Liver (tissue), 3 donors: ENCODE results near the gene THADA.

Experiments
- EGR1 ChIP-seq, 2 donors: IDR thresholded peaks; 2 replicates each; pipeline ENCODE4 v1.6.1; 2016 to 2018; ENCODE audit warnings: antibody characterized with exemption in 2 of 2, low read depth in 2 of 2
- FOXA1 ChIP-seq: IDR thresholded peaks from 2 replicates; pipeline ENCODE4 v1.6.1; 2016; ENCODE audit warnings: antibody characterized with exemption
- GABPA ChIP-seq, 2 donors: IDR thresholded peaks in 1 of 2; conservative IDR thresholded peaks in 1 of 2; 2 replicates each; pipeline ENCODE4 v1.6.1; 2016; ENCODE audit warnings: antibody characterized with exemption in 2 of 2, mild to moderate bottlenecking in 1 of 2, moderate library complexity in 1 of 2
- HNF4G ChIP-seq: IDR thresholded peaks from 2 replicates; pipeline ENCODE4 v1.6.1; 2016; ENCODE audit warnings: antibody characterized with exemption
- JUND ChIP-seq, 2 donors: IDR thresholded peaks; 2 replicates each; pipeline ENCODE4 v1.6.1; 2016; ENCODE audit warnings: antibody characterized with exemption in 2 of 2
- RXRA ChIP-seq, 2 donors: IDR thresholded peaks; 2 replicates each; pipeline ENCODE4 v1.6.1; 2017 to 2018; ENCODE audit warnings: antibody characterized with exemption in 2 of 2, mild to moderate bottlenecking in 1 of 2
- SP1 ChIP-seq: IDR thresholded peaks from 2 replicates; pipeline ENCODE4 v1.6.1; 2018; ENCODE audit warnings: antibody characterized with exemption, mild to moderate bottlenecking
- TAF1 ChIP-seq: conservative IDR thresholded peaks from 2 replicates; pipeline ENCODE4 v1.6.1; 2016; ENCODE audit warnings: antibody characterized with exemption, mild to moderate bottlenecking
- YY1 ChIP-seq: IDR thresholded peaks from 2 replicates; pipeline ENCODE4 v1.6.1; 2016; ENCODE audit warnings: antibody characterized with exemption, mild to moderate bottlenecking
- TF ChIP-seq, protein P1 (sequence below): fragments of 150-350 bp; IDR thresholded peaks from 2 replicates; pipeline ENCODE4 v1.5.1; 2017; ENCODE audit warnings: improper control_type of control experiment, low read depth, low read length; ENCODE audit not compliant: missing input control
- TF ChIP-seq, protein P2 (sequence below): IDR thresholded peaks from 2 replicates; pipeline ENCODE4 v1.6.1; 2016; ENCODE audit warnings: antibody characterized with exemption, mild to moderate bottlenecking
- TF ChIP-seq, protein P3 (sequence below): IDR thresholded peaks from 2 replicates; pipeline ENCODE4 v1.6.1; 2016; ENCODE audit warnings: antibody characterized with exemption
- donor health status: healthy.
- donor health status: healthy.

DNA sequence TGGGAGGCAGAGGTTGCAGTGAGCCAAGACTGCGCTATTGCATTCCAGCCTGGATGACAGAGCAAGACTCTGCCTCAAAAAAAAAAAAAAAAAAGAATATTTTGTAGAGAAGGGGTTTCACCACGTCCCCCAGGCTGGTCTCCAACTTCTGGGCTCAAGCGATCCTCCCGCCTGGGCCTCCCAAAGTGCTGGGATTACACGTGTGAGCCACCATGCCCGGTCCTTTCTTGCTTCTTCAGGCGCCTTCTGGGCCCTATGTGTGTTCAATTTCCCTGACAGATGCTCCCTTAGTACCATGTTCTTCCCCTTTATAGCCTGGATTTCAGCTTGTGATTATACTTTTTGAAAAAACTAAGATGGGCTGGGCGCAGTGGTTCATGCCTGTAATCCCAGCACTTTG is 379.2 kb downstream of the THADA start:
- TF ChIP-seq SP1 (no peak), HNF4G (no peak), JUND (IDR thresholded peaks at IDR 0.05) (no peak), FOXA1 (no peak), EGR1 (IDR thresholded peaks at IDR 0.05; ENCODE audit: low read depth in 2 of 2) (no peak), GABPA (IDR thresholded peaks at IDR 0.05 in 1 of 2, conservative IDR thresholded peaks at IDR 0.05 in 1 of 2) (no peak), TAF1 (no peak), RXRA (IDR thresholded peaks at IDR 0.05) (no peak), YY1 (no peak)
- TF ChIP-seq, protein P1, sequence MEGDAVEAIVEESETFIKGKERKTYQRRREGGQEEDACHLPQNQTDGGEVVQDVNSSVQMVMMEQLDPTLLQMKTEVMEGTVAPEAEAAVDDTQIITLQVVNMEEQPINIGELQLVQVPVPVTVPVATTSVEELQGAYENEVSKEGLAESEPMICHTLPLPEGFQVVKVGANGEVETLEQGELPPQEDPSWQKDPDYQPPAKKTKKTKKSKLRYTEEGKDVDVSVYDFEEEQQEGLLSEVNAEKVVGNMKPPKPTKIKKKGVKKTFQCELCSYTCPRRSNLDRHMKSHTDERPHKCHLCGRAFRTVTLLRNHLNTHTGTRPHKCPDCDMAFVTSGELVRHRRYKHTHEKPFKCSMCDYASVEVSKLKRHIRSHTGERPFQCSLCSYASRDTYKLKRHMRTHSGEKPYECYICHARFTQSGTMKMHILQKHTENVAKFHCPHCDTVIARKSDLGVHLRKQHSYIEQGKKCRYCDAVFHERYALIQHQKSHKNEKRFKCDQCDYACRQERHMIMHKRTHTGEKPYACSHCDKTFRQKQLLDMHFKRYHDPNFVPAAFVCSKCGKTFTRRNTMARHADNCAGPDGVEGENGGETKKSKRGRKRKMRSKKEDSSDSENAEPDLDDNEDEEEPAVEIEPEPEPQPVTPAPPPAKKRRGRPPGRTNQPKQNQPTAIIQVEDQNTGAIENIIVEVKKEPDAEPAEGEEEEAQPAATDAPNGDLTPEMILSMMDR = no peak
- TF ChIP-seq, protein P2, sequence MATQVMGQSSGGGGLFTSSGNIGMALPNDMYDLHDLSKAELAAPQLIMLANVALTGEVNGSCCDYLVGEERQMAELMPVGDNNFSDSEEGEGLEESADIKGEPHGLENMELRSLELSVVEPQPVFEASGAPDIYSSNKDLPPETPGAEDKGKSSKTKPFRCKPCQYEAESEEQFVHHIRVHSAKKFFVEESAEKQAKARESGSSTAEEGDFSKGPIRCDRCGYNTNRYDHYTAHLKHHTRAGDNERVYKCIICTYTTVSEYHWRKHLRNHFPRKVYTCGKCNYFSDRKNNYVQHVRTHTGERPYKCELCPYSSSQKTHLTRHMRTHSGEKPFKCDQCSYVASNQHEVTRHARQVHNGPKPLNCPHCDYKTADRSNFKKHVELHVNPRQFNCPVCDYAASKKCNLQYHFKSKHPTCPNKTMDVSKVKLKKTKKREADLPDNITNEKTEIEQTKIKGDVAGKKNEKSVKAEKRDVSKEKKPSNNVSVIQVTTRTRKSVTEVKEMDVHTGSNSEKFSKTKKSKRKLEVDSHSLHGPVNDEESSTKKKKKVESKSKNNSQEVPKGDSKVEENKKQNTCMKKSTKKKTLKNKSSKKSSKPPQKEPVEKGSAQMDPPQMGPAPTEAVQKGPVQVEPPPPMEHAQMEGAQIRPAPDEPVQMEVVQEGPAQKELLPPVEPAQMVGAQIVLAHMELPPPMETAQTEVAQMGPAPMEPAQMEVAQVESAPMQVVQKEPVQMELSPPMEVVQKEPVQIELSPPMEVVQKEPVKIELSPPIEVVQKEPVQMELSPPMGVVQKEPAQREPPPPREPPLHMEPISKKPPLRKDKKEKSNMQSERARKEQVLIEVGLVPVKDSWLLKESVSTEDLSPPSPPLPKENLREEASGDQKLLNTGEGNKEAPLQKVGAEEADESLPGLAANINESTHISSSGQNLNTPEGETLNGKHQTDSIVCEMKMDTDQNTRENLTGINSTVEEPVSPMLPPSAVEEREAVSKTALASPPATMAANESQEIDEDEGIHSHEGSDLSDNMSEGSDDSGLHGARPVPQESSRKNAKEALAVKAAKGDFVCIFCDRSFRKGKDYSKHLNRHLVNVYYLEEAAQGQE = no peak
- TF ChIP-seq, protein P3, sequence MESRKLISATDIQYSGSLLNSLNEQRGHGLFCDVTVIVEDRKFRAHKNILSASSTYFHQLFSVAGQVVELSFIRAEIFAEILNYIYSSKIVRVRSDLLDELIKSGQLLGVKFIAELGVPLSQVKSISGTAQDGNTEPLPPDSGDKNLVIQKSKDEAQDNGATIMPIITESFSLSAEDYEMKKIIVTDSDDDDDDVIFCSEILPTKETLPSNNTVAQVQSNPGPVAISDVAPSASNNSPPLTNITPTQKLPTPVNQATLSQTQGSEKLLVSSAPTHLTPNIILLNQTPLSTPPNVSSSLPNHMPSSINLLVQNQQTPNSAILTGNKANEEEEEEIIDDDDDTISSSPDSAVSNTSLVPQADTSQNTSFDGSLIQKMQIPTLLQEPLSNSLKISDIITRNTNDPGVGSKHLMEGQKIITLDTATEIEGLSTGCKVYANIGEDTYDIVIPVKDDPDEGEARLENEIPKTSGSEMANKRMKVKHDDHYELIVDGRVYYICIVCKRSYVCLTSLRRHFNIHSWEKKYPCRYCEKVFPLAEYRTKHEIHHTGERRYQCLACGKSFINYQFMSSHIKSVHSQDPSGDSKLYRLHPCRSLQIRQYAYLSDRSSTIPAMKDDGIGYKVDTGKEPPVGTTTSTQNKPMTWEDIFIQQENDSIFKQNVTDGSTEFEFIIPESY = no peak
